AG09309 (cell line): ENCODE measurements around the gene MFSD2A.

ENCODE experiments used
- DNase-seq: peaks from one replicate; pipeline ENCODE4 v3.0.0-alpha.2; 2010; ENCODE audit warnings: low read depth
- H3K4me3 ChIP-seq: 2 replicates; pipeline ENCODE4 v1.5.1; 2011; ENCODE audit warnings: mild to moderate bottlenecking, low read depth, low read length, moderate library complexity; ENCODE audit not compliant: control insufficient read depth
- TF ChIP-seq, protein P1 (sequence below): IDR thresholded peaks from 2 replicates; pipeline ENCODE4 v1.5.1; 2011; ENCODE audit warnings: mild to moderate bottlenecking, low read depth, low read length, inconsistent platforms; ENCODE audit not compliant: insufficient read depth, control insufficient read depth; ENCODE audit errors: missing control alignments

The MFSD2A gene

DNA sequence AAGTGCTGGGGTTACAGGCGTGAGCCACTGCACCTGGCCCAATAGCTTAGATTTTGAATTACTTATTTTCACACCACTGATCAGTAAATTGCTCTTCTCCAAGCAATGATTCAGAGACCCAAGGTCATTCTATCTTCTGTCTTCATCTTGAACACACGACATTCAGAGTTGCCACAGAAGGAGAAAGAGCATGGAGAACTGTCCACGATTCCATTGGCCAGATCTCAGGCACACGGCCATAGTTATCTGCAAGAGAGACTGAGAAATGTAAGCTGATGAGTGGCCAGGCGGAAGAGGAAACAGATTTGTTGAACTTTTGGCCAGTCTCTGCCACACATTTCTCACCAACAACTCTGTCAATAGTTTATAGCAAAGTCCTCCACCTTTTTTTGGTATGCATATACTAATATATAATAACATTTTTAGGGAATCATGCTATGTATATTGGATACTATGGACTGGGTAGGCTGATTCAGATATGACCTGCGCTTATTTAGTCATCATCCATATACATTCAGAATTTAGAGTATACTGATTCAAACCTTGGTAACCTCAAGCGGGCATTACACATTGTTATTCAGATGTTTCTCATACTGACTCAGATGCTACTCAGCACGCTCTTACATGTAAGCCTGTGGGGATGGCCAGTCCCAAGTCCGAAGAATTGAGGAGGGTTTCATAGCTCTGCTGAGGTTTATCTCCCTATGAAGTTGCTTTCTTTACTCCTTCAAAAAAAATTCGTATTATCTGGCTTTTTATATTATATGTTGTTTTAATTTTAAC, 60.1 kb downstream of the MFSD2A start:
- peak; percentile 74 for DNase-seq

DNA sequence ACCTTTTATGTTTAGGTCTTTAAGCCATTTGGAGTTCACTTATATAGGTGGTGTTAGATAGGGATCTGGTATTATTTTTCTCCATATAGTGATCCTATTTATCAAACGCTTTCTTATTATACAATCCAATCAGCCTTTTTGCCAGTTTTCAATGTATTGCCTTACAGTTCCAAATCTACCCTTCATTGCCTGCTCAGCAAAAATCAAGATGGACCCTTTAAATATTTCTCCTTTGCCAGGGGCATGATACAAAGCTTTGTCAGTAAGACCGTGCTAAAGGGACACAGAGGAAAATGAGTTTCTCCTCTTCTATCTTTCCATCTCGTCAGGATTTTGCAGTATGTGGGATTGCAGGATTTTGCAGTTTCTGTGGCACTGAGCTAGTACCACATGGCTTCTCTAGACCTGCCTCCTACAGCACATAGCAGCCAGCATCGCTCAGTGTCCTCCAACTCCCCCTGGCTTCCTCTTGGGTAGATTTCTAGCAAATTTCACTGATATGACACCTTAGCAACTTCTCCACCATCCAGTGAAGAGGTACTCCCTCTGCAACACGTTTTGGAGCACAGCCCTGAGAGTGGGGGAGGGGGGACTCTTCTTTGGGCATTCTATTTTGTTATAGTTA, 63.1 kb downstream of the MFSD2A start:
- TF ChIP-seq, protein P1, sequence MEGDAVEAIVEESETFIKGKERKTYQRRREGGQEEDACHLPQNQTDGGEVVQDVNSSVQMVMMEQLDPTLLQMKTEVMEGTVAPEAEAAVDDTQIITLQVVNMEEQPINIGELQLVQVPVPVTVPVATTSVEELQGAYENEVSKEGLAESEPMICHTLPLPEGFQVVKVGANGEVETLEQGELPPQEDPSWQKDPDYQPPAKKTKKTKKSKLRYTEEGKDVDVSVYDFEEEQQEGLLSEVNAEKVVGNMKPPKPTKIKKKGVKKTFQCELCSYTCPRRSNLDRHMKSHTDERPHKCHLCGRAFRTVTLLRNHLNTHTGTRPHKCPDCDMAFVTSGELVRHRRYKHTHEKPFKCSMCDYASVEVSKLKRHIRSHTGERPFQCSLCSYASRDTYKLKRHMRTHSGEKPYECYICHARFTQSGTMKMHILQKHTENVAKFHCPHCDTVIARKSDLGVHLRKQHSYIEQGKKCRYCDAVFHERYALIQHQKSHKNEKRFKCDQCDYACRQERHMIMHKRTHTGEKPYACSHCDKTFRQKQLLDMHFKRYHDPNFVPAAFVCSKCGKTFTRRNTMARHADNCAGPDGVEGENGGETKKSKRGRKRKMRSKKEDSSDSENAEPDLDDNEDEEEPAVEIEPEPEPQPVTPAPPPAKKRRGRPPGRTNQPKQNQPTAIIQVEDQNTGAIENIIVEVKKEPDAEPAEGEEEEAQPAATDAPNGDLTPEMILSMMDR = no peak
- H3K4me3 ChIP-seq = no peak overlapping the region
- DNase-seq = no peak

More for the DNA sequence above, 60.1 kb downstream of the MFSD2A start:
- TF ChIP-seq, protein P1 = no peak
- H3K4me3 ChIP-seq = no peak overlapping the region
